Loucy (cell line): ENCODE results near the gene LAMA5.

ENCODE experiments used
- H2AFZ ChIP-seq: fragments of 200-600 bp; sonication (generic); 2 replicates; pipeline ENCODE4 v1.6.0; 2016; ENCODE audit warnings: antibody characterized with exemption, mild to moderate bottlenecking, low read length, moderate library complexity
- H3F3A ChIP-seq: fragments of 200-600 bp; 2 replicates; pipeline ENCODE4 v1.6.0; 2016; ENCODE audit warnings: antibody characterized with exemption, low read depth, mild to moderate bottlenecking
- H3K27me3 ChIP-seq: fragments of 200-600 bp; sonication (generic); 2 replicates; pipeline ENCODE4 v1.6.1; 2014; ENCODE audit warnings: low read length, mild to moderate bottlenecking; ENCODE audit not compliant: insufficient read depth, poor library complexity, severe bottlenecking
- H3K36me3 ChIP-seq: fragments of 200-600 bp; sonication (generic); 2 replicates; pipeline ENCODE4 v1.6.1; 2016; ENCODE audit warnings: low read length; ENCODE audit not compliant: insufficient read depth
- H3K4me1 ChIP-seq: fragments of 200-600 bp; sonication (generic); 2 replicates; pipeline ENCODE4 v1.5.1; 2014; ENCODE audit warnings: low read length, mild to moderate bottlenecking; ENCODE audit not compliant: insufficient read depth, poor library complexity, severe bottlenecking
- H3K4me2 ChIP-seq: fragments of 200-600 bp; sonication (generic); 2 replicates; pipeline ENCODE4 v1.6.0; 2014; ENCODE audit warnings: antibody characterized with exemption, low read length, low read depth, mild to moderate bottlenecking; ENCODE audit not compliant: poor library complexity, severe bottlenecking
- H3K4me3 ChIP-seq: fragments of 200-600 bp; sonication (generic); 2 replicates; pipeline ENCODE4 v1.5.1; 2014; ENCODE audit warnings: low read length, mild to moderate bottlenecking, mixed read lengths; ENCODE audit not compliant: poor library complexity, severe bottlenecking
- H3K79me2 ChIP-seq: fragments of 200-600 bp; sonication (generic); 2 replicates; pipeline ENCODE4 v1.6.1; 2014; ENCODE audit warnings: low read length; ENCODE audit not compliant: insufficient read depth
- H3K9ac ChIP-seq: fragments of 200-600 bp; sonication (generic); 2 replicates; pipeline ENCODE4 v1.6.0; 2014; ENCODE audit warnings: mild to moderate bottlenecking, low read depth, low read length, moderate library complexity; ENCODE audit not compliant: poor library complexity, severe bottlenecking
- H3K9me2 ChIP-seq: fragments of 200-600 bp; sonication (generic); replicated peaks from 2 replicates; pipeline ENCODE4 v1.6.1; 2016; ENCODE audit warnings: low read depth, low read length, mixed read lengths
- H3K9me3 ChIP-seq: fragments of 200-600 bp; sonication (generic); 2 replicates; pipeline ENCODE4 v1.6.1; 2014; ENCODE audit warnings: mild to moderate bottlenecking, antibody characterized with exemption, low read length, low read depth; ENCODE audit not compliant: insufficient read depth
- H4K20me1 ChIP-seq: fragments of 200-600 bp; sonication (generic); 2 replicates; pipeline ENCODE4 v1.6.0; 2014; ENCODE audit warnings: antibody characterized with exemption, low read length, mild to moderate bottlenecking; ENCODE audit not compliant: insufficient read depth, poor library complexity, severe bottlenecking
- CTCF ChIP-seq: fragments of 200-600 bp; sonication (generic); conservative IDR thresholded peaks from 2 replicates; pipeline ENCODE4 v1.5.1; 2014; ENCODE audit warnings: mild to moderate bottlenecking, antibody characterized with exemption, low read length
- EZH2phosphoT487 ChIP-seq: fragments of 200-600 bp; IDR thresholded peaks from 2 replicates; pipeline ENCODE4 v1.6.1; 2018; ENCODE audit warnings: antibody characterized with exemption, mild to moderate bottlenecking, moderate library complexity, borderline replicate concordance

Gene LAMA5

GRCh38 chr20:62345681-62346370 is 21.3 kb downstream of the LAMA5 start:
- TF ChIP-seq CTCF: no peak
- no peak for TF ChIP-seq EZH2phosphoT487
- Histone ChIP-seq H3K4me1 (no peaks in the 10 kb centered on the region), H3K9me2 (no peaks in the 10 kb centered on the region), H3K4me3 (no peak overlapping the region), H3K9me3 (no peaks in the 10 kb centered on the region), H2AFZ (no peak overlapping the region), H3K27me3 (no peaks in the 10 kb centered on the region), H3K36me3 (no peaks in the 10 kb centered on the region), H4K20me1 (no peaks in the 10 kb centered on the region), H3K9ac (no peak overlapping the region), H3K4me2 (no peak overlapping the region), H3F3A (no peaks in the 10 kb centered on the region), H3K79me2 (no peaks in the 10 kb centered on the region)

- H3K9me2 ChIP-seq: no peaks in the 10 kb centered on the region
- H3K9me3 ChIP-seq: no peaks in the 10 kb centered on the region
- H3K27me3 ChIP-seq: no peaks in the 10 kb centered on the region
- no peaks in the 10 kb centered on the region for H3K4me1 ChIP-seq
- H3K9ac ChIP-seq: no peak overlapping the region
- TF ChIP-seq CTCF: no peak
- no peak for TF ChIP-seq EZH2phosphoT487
- H3K36me3 ChIP-seq: no peaks in the 10 kb centered on the region
- H3F3A ChIP-seq: no peaks in the 10 kb centered on the region
- H4K20me1 ChIP-seq: no peaks in the 10 kb centered on the region
- H3K4me2 ChIP-seq: no peak overlapping the region
- no peak overlapping the region for H3K4me3 ChIP-seq
- H2AFZ ChIP-seq: no peak overlapping the region
- no peaks in the 10 kb centered on the region for H3K79me2 ChIP-seq
These were observed 22.3 kb downstream of the LAMA5 start for GRCh38 chr20:62344782-62345181.

- H3K36me3 ChIP-seq: no peaks in the 10 kb centered on the region
These were observed 23.0 kb downstream of the LAMA5 start for GRCh38 chr20:62344092-62344491.

More at GRCh38 chr20:62344092-62344491, 23.0 kb downstream of the LAMA5 start:
- Histone ChIP-seq H3K9me3 (no peaks in the 10 kb centered on the region), H3F3A (no peaks in the 10 kb centered on the region), H3K4me3 (no peak overlapping the region), H2AFZ (no peak overlapping the region), H4K20me1 (no peaks in the 10 kb centered on the region), H3K4me1 (no peaks in the 10 kb centered on the region), H3K9ac (no peak overlapping the region), H3K4me2 (no peak overlapping the region), H3K27me3 (no peaks in the 10 kb centered on the region), H3K79me2 (no peaks in the 10 kb centered on the region), H3K9me2 (no peaks in the 10 kb centered on the region)
- no peak for TF ChIP-seq CTCF
- no peak for TF ChIP-seq EZH2phosphoT487
